Right atrium auricular region (tissue), 2 donors: ENCODE measurements around the gene USP10. TPM values are rescaled to one million over a fixed set of nuclear protein-coding genes. Genes with fewer than 3 reads are reported as not detected.

ENCODE experiments used
- DNase-seq: peaks from one replicate; pipeline ENCODE4 v3.0.0-alpha.2; 2019; ENCODE audit warnings: low spot score
- H3K27ac ChIP-seq, 2 donors: fragments of 200-600 bp; sonication (generic); 1 replicate in 1 of 2; 2 replicates in 1 of 2; pipeline ENCODE4 v1.5.1; 2016 to 2019
- H3K27me3 ChIP-seq, 2 donors: fragments of 200-600 bp; sonication (generic); one replicate each; pipeline versions ENCODE4 v1.5.1 to v1.6.0; 2017 to 2019
- H3K36me3 ChIP-seq: fragments of 200-600 bp; sonication (generic); one replicate; pipeline ENCODE4 v1.5.1; 2016
- H3K4me1 ChIP-seq, 2 donors: fragments of 200-600 bp; sonication (generic); one replicate each; pipeline versions ENCODE4 v1.5.1 to v1.6.0; 2017 to 2019
- H3K4me3 ChIP-seq, 2 donors: fragments of 200-600 bp; sonication (generic); 1 replicate in 1 of 2; 2 replicates in 1 of 2; pipeline ENCODE4 v1.5.1; 2017 to 2019; ENCODE audit warnings: mild to moderate bottlenecking in 1 of 2, moderate library complexity in 1 of 2
- H3K9me3 ChIP-seq, 2 donors: fragments of 200-600 bp; sonication (generic); one replicate each; pipeline ENCODE4 v1.5.1; 2019
- CTCF ChIP-seq, 2 donors: fragments of 200-600 bp; sonication (generic); IDR thresholded peaks; one replicate each; pipeline ENCODE4 v1.5.1; 2019; ENCODE audit warnings: antibody characterized with exemption in 2 of 2
- total RNA-seq, 2 donors: library from RNA; depleted of rRNA; stranded (reverse); fragments of >200 nt; gene quantifications; one replicate each; pipeline ENCODE4 v1.1.0, GENCODE V29; 2016

The USP10 gene
- total RNA-seq, 2 donors from 2014 or later: 44.9 to 52.3 TPM

GRCh38 chr16:84763164-84763563, 63.4 kb downstream of the USP10 start:
- H3K36me3 ChIP-seq: peaks cover 53% of the 10 kb centered on the region
- no peaks in the 10 kb centered on the region for H3K9me3 ChIP-seq
- TF ChIP-seq CTCF (IDR thresholded peaks at IDR 0.05): no peak
- DNase-seq: no peak
- H3K4me1 ChIP-seq: peaks cover 0 to 7% of the 10 kb centered on the region in 2 donors
- no peak overlapping the region for H3K27ac ChIP-seq
- H3K4me3 ChIP-seq: no peak overlapping the region
- no peaks in the 10 kb centered on the region for H3K27me3 ChIP-seq

- no peak for TF ChIP-seq CTCF (IDR thresholded peaks at IDR 0.05)
- peaks cover 58% of the 10 kb centered on the region for H3K36me3 ChIP-seq
- DNase-seq: no peak
These were observed 63.8 kb downstream of the USP10 start for GRCh38 chr16:84763629-84764028.

GRCh38 chr16:84764970-84765369, 65.2 kb downstream of the USP10 start:
- no peaks in the 10 kb centered on the region for H3K4me1 ChIP-seq
- no peak overlapping the region for H3K4me3 ChIP-seq
- no peak for TF ChIP-seq CTCF (IDR thresholded peaks at IDR 0.05)
- DNase-seq: no peak
- no peaks in the 10 kb centered on the region for H3K27me3 ChIP-seq
- H3K9me3 ChIP-seq: no peaks in the 10 kb centered on the region
- peaks cover 71% of the 10 kb centered on the region for H3K36me3 ChIP-seq
- no peak overlapping the region for H3K27ac ChIP-seq

More at GRCh38 chr16:84763629-84764028, 63.8 kb downstream of the USP10 start:
- Histone ChIP-seq H3K9me3 (no peaks in the 10 kb centered on the region), H3K27me3 (no peaks in the 10 kb centered on the region), H3K27ac (no peak overlapping the region), H3K4me1 (peaks cover 0 to 6% of the 10 kb centered on the region in 2 donors), H3K4me3 (no peak overlapping the region)

GRCh38 chr16:84765616-84766580, 66.1 kb downstream of the USP10 start:
- Histone ChIP-seq H3K36me3 (peaks cover 73% of the 10 kb centered on the region), H3K4me3 (no peak overlapping the region), H3K9me3 (no peaks in the 10 kb centered on the region), H3K4me1 (no peaks in the 10 kb centered on the region), H3K27me3 (no peaks in the 10 kb centered on the region), H3K27ac (peak overlapping the region; percentile 10 to 15)
- DNase-seq: no peak
- TF ChIP-seq CTCF (IDR thresholded peaks at IDR 0.05): no peak

GRCh38 chr16:84766978-84767773, 67.4 kb downstream of the USP10 start:
- Histone ChIP-seq H3K27me3 (no peaks in the 10 kb centered on the region), H3K4me3 (no peak overlapping the region), H3K27ac (peak overlapping the region; percentile 15 to 37), H3K36me3 (peaks cover 67% of the 10 kb centered on the region), H3K4me1 (no peaks in the 10 kb centered on the region), H3K9me3 (no peaks in the 10 kb centered on the region)
- DNase-seq: no peak
- no peak for TF ChIP-seq CTCF (IDR thresholded peaks at IDR 0.05)
